AG04450 (cell line): ENCODE data around the gene DUSP23. TPM values are rescaled to one million over a fixed set of nuclear protein-coding genes. Genes with fewer than 3 reads are reported as not detected.
A peak's percentile ranks its signal among the peaks of the same experiment; 100 is the strongest.

Experiments
- CTCF ChIA-PET: fragments of 300-600, 350-600 bp; formaldehyde crosslinking; extraction: SDS; loops from one replicate; lab custom pipeline; 2022; ENCODE audit warnings: antibody characterized with exemption, inconsistent platforms; lab: Charles Lee
- POLR2A ChIA-PET: fragments of 350-600 bp; formaldehyde crosslinking; extraction: SDS; loops from one replicate; lab custom pipeline; 2021; ENCODE audit warnings: antibody characterized with exemption, inconsistent platforms; lab: Yijun Ruan, JAX
- DNase-seq: peaks from one replicate; pipeline ENCODE4 v3.0.0-alpha.2; 2011; ENCODE audit warnings: low read depth, low spot score
- H3K27ac ChIP-seq: one replicate; pipeline ENCODE4 v1.5.1; 2012; ENCODE audit warnings: low read depth, low read length, control low read depth
- H3K27me3 ChIP-seq: one replicate; pipeline ENCODE4 v1.6.0; 2012; ENCODE audit warnings: low read length; ENCODE audit not compliant: control insufficient read depth, insufficient read depth
- H3K4me3 ChIP-seq: 2 replicates; pipeline ENCODE4 v1.5.1; 2011; ENCODE audit warnings: mild to moderate bottlenecking, low read depth, low read length, control low read depth
- H3K9me3 ChIP-seq: 2 replicates; pipeline ENCODE4 v1.5.1; 2012; ENCODE audit warnings: low read length; ENCODE audit not compliant: control insufficient read depth, insufficient read depth
- polyA minus RNA-seq: library from RNA; depleted of rRNA, polyadenylated mRNA; stranded (reverse); fragments of >200 nt; gene quantifications from 2 replicates; pipeline ENCODE4 v1.2.3, GENCODE V29; 2011; rRNA and poly(A)+ RNA removed
- polyA plus RNA-seq: library from polyadenylated mRNA; depleted of rRNA; stranded (reverse); fragments of >200 nt; gene quantifications from 2 replicates; pipeline ENCODE4 v1.2.3, GENCODE V29; 2011; rRNA removed
- TF ChIP-seq, protein P1 (sequence below): IDR thresholded peaks from 2 replicates; pipeline ENCODE4 v1.5.1; 2011; ENCODE audit warnings: low read depth, low read length, control low read depth, inconsistent platforms

The DUSP23 gene
- polyA plus RNA-seq (6.0 and 6.1 TPM in 2 replicates), polyA minus RNA-seq (2.5 and 2.8 TPM in 2 replicates)

- peak within 1 kb of the TSS; percentile 74 for H3K4me3 ChIP-seq
- H3K9me3 ChIP-seq: no peaks in the 10 kb centered on the region; the same call in 1 of the 2 replicates
- peaks cover 4% of the 10 kb centered on the region for H3K27me3 ChIP-seq
- ChIA-PET POLR2A (no interaction called here), CTCF (interaction anchor here (0.6 to 3.7 kb wide), 29 partner anchors 9 to 775 kb away, joined by 3 to 98 read pairs (median 4); partner anchors contain the start of genes FCRL6 and IGSF9)
- TF ChIP-seq, protein P1, sequence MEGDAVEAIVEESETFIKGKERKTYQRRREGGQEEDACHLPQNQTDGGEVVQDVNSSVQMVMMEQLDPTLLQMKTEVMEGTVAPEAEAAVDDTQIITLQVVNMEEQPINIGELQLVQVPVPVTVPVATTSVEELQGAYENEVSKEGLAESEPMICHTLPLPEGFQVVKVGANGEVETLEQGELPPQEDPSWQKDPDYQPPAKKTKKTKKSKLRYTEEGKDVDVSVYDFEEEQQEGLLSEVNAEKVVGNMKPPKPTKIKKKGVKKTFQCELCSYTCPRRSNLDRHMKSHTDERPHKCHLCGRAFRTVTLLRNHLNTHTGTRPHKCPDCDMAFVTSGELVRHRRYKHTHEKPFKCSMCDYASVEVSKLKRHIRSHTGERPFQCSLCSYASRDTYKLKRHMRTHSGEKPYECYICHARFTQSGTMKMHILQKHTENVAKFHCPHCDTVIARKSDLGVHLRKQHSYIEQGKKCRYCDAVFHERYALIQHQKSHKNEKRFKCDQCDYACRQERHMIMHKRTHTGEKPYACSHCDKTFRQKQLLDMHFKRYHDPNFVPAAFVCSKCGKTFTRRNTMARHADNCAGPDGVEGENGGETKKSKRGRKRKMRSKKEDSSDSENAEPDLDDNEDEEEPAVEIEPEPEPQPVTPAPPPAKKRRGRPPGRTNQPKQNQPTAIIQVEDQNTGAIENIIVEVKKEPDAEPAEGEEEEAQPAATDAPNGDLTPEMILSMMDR: peak; percentile 96
- H3K27ac ChIP-seq: no peak within 1 kb of the TSS
- peak; percentile 94 for DNase-seq
Measured at GRCh38 chr1:159780583-159781582, at the start of gene DUSP23. Gene DUSP23, plus strand, starts transcription at chr1:159780962. Its CDS starts 139 bp downstream, at chr1:159781101.

DNA sequence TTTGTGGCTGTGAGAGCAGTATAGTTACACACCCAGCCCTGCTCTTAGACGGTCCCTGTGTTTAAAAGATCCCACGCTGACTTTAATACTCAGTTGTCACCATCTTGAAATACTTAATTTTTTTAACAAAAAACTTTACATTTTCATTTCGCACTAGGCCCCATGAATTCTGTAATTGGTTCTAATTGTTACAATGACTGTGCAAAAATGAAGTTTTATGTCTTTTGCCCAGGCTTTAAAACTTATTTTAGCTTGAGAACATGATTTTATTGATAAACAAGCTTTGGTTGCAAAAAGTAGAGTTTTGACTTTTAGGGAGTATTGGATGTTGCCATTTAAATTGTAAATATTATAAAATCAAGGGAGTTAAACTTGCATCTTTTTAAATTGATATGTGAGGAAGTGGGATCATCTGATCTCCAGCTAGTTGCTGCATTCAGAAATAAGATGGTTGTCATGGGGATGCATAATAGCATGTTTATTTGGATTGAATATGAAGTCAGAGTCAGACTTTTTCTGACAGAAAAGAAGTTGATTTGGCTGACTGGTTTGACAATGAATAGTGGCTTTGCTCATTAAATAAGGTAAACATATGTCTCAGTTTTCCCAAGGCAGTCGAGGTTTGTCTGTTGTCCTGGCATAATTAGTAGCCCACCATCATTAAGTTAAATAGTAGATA lies 43.4 kb upstream of the DUSP23 start:
- no peak overlapping the region for H3K27ac ChIP-seq
- DNase-seq: no peak
- H3K4me3 ChIP-seq: no peak overlapping the region
- no peaks in the 10 kb centered on the region for H3K9me3 ChIP-seq
- TF ChIP-seq, protein P1: no peak
- ChIA-PET CTCF (no interaction called here), POLR2A (no interaction called here)
- no peaks in the 10 kb centered on the region for H3K27me3 ChIP-seq

- ChIA-PET POLR2A (no interaction called here), CTCF (no interaction called here)
- Histone ChIP-seq H3K9me3 (no peaks in the 10 kb centered on the region), H3K4me3 (no peak overlapping the region), H3K27ac (no peak overlapping the region), H3K27me3 (no peaks in the 10 kb centered on the region)
- TF ChIP-seq, protein P1: no peak
- DNase-seq: no peak
Measured at GRCh38 chr1:159743651-159744410, 36.9 kb upstream of the DUSP23 start.

- no peak for DNase-seq
- Histone ChIP-seq H3K9me3 (no peaks in the 10 kb centered on the region), H3K4me3 (no peak overlapping the region), H3K27ac (no peak overlapping the region), H3K27me3 (no peaks in the 10 kb centered on the region)
- ChIA-PET POLR2A (interaction anchor here (0.5 kb wide), 1 partner anchor 575 kb away, joined by 3 read pairs; no protein-coding TSS in a partner anchor), CTCF (no interaction called here)
- TF ChIP-seq, protein P1: no peak
Measured at GRCh38 chr1:159746666-159747065, 34.1 kb upstream of the DUSP23 start.
